ENCODE results near the gene NPHP4. TPM values are rescaled to one million over a fixed set of nuclear protein-coding genes. Genes with fewer than 3 reads are reported as not detected.
"Not testable (repeated sequence)": the region's sequence is repeated elsewhere in the genome, so short reads cannot be mapped to it uniquely, and the experiment has no call there.

The NPHP4 gene
- polyA plus RNA-seq, 4 donors = 1.4 to 10.0 (median 2.8) TPM

DNA sequence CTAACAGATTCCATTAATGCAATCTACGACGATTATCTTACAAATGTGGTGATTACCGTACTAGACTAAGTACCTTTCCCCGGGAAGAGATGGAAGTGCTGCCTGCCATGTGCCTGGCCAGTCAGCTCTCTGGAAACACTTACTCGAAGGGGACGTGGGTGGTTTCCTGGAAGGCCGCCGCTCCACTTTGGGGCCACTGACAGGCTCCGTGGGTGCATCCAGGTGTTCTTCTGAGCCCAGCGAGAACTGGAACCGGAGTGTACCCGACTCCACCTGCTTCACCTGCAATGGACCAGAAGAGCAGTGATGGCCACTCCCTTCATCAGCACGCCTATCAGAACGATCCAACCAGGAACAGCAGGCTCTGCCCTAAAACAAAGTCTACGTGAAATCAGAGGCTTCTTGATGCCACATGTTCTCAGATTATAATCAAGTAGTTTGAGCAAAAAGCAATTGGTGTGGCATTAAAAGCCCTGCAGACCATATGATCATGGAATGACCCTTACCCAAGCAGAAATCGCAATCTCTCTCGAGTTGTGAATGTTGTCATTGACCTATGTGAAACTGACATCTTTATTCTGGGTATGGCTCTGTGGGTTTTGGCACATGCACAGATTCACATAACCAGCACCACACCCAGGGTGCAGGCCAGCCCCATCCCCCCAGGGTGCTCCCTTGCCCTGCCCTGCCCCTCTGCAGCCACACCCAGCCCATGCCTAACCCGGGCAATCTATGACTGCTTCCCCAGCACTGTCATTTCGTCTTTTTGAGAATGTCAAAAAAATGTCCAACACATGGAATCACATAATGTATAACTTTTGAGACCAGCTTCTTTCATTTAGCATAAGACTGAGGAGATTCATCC is 64.5 kb downstream of the NPHP4 start:
- DNase-seq (peak in 1 of 2 donors; percentile 10), FAIRE-seq (no peak)
- H3K36me3 ChIP-seq (ENCODE audit: control insufficient read depth in 3 of 3, insufficient read depth in 2 of 3, low read depth in 1 of 3, low read length in 3 of 3) = peaks cover 0 to 23% (median 0%) of the 10 kb centered on the region in 3 donors
- no peak overlapping the region for H3K27ac ChIP-seq (ENCODE audit: low read depth in 1 of 3, low read length in 2 of 3)
- H3K4me3 ChIP-seq (ENCODE audit: low read depth in 1 of 3, low read length in 3 of 3) = no peak overlapping the region
- no peaks in the 10 kb centered on the region for H3K27me3 ChIP-seq (ENCODE audit: control insufficient read depth in 3 of 3, insufficient read depth in 3 of 3, low read length in 3 of 3)
- no peaks in the 10 kb centered on the region for H3K4me1 ChIP-seq (ENCODE audit: control insufficient read depth in 3 of 3, insufficient read depth in 2 of 3, low read depth in 1 of 3, low read length in 2 of 3)
- H3K9me3 ChIP-seq (ENCODE audit: control insufficient read depth in 2 of 2, insufficient read depth in 1 of 2, low read depth in 1 of 2, low read length in 1 of 2) = peaks cover 0 to 2% of the 10 kb centered on the region in 2 donors
- 83 to 91% (median 87%) methylated on average over 19 of the region's 19 CpGs for WGBS, 3 donors

DNA sequence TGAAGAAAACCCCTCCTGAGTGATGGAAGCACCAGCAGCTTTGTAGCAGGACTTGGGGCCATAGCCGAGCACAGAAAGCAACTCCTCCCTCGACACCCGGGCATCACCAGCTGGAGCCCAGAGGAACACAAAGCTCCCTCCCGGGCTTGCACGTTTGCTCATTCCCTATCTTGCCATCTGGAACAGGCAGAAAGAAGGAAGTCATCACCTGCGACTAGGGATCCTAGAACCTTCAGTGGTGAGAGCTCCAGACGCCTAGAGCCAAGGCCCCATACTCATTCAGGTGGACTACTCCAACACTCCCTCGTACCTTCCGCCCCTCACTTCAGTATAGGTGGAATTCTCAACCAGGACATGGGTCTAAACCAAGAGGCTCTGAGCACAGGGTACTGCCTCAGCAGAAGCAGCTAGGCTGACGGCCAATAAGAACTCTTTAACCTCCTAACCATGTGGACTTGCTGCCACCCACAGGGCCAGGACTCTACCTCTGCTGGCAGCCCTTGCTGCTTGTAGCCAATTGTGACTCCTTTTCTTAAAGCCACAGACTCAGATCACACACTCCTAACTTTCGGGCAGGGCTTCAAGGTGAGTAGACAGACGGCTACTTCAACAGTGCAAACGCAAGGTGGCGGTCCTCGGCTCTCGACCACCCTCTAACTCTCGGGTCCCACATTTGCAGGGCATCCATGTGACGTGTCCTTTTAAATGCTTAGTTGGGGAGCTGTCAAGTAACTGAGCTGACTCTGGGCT is 65.4 kb downstream of the NPHP4 start:
- no peak overlapping the region for H3K27ac ChIP-seq (ENCODE audit: low read depth in 1 of 3, low read length in 2 of 3)
- no peaks in the 10 kb centered on the region for H3K4me1 ChIP-seq (ENCODE audit: control insufficient read depth in 3 of 3, insufficient read depth in 2 of 3, low read depth in 1 of 3, low read length in 2 of 3)
- WGBS, 3 donors = 89 to 92% (median 91%) methylated on average over 18 of the region's 18 CpGs
- no peak overlapping the region for H3K4me3 ChIP-seq (ENCODE audit: low read depth in 1 of 3, low read length in 3 of 3)
- H3K27me3 ChIP-seq (ENCODE audit: control insufficient read depth in 3 of 3, insufficient read depth in 3 of 3, low read length in 3 of 3) = no peaks in the 10 kb centered on the region
- DNase-seq (no peak), FAIRE-seq (no peak)
- peaks cover 0 to 2% of the 10 kb centered on the region in 2 donors for H3K9me3 ChIP-seq (ENCODE audit: control insufficient read depth in 2 of 2, insufficient read depth in 1 of 2, low read depth in 1 of 2, low read length in 1 of 2)
- peaks cover 0 to 20% (median 0%) of the 10 kb centered on the region in 3 donors for H3K36me3 ChIP-seq (ENCODE audit: control insufficient read depth in 3 of 3, insufficient read depth in 2 of 3, low read depth in 1 of 3, low read length in 3 of 3)

DNA sequence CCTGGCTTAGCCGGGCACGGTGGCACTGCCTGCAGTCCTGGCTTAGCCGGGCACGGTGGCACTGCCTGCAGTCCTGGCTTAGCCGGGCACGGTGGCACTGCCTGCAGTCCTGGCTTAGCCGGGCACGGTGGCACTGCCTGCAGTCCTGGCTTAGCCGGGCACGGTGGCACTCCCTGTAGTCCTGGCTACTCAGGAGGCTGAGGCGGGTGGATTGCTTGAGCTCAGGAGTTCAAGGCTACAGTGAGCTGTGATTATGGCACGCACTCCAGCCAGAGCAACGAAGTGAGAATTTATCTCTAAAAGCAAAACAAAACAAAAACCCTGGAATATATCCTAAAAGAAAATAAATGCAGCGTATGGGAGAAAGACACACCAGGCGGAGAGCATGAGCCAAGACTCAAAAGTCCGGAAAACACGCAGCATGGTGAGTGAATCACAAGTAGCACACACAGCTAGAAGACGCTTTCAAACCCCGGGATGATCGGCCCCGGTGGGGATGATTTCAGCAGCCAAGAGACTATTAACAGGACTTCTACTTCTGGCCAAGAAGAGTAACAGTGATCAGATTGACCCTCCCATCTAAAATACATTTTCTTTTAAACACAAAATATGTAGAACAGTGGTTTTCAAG is 69.4 kb downstream of the NPHP4 start:
- not testable (repeated sequence) for H3K9me3 ChIP-seq (ENCODE audit: control insufficient read depth in 2 of 2, insufficient read depth in 1 of 2, low read depth in 1 of 2, low read length in 1 of 2); H3K4me1 ChIP-seq (ENCODE audit: control insufficient read depth in 3 of 3, insufficient read depth in 2 of 3, low read depth in 1 of 3, low read length in 2 of 3); H3K27ac ChIP-seq (ENCODE audit: low read depth in 1 of 3, low read length in 2 of 3); FAIRE-seq; H3K27me3 ChIP-seq (ENCODE audit: control insufficient read depth in 3 of 3, insufficient read depth in 3 of 3, low read length in 3 of 3); H3K4me3 ChIP-seq (ENCODE audit: low read depth in 1 of 3, low read length in 3 of 3); DNase-seq
- 90 to 93% (median 91%) methylated on average over 19 to 21 of the region's 21 CpGs for WGBS, 3 donors
- H3K36me3 ChIP-seq (ENCODE audit: control insufficient read depth in 3 of 3, insufficient read depth in 2 of 3, low read depth in 1 of 3, low read length in 3 of 3) = peaks cover 0 to 21% (median 0%) of the 10 kb centered on the region in 3 donors

DNA sequence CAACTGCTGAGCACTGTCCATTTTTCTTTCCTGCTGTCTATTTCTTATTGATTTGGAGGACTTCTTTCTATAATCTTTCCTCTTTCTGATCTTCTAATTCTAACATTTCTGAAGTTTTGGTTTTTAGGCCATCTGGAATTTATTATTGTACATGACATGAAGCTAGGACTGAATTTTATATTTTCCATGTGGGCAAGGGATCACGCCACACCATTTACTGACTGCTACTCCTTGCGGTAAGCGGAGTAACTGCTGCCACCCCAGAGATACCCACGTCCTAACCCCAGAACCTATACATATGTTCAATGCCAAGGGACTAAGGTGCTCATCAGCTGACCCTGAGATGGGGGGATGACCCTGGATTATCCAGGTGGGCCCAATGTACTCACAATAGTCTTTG is 70.6 kb downstream of the NPHP4 start:
- DNase-seq (no peak), FAIRE-seq (no peak)
- 94 to 97% (median 96%) methylated on average over 4 of the region's 4 CpGs for WGBS, 3 donors
- Histone ChIP-seq H3K36me3 (ENCODE audit: control insufficient read depth in 3 of 3, insufficient read depth in 2 of 3, low read depth in 1 of 3, low read length in 3 of 3) (peaks cover 0 to 11% (median 0%) of the 10 kb centered on the region in 3 donors), H3K4me3 (ENCODE audit: low read depth in 1 of 3, low read length in 3 of 3) (no peak overlapping the region), H3K9me3 (ENCODE audit: control insufficient read depth in 2 of 2, insufficient read depth in 1 of 2, low read depth in 1 of 2, low read length in 1 of 2) (peaks cover 0 to 2% of the 10 kb centered on the region in 2 donors), H3K27me3 (ENCODE audit: control insufficient read depth in 3 of 3, insufficient read depth in 3 of 3, low read length in 3 of 3) (no peaks in the 10 kb centered on the region), H3K4me1 (ENCODE audit: control insufficient read depth in 3 of 3, insufficient read depth in 2 of 3, low read depth in 1 of 3, low read length in 2 of 3) (no peaks in the 10 kb centered on the region), H3K27ac (ENCODE audit: low read depth in 1 of 3, low read length in 2 of 3) (no peak overlapping the region)

DNA sequence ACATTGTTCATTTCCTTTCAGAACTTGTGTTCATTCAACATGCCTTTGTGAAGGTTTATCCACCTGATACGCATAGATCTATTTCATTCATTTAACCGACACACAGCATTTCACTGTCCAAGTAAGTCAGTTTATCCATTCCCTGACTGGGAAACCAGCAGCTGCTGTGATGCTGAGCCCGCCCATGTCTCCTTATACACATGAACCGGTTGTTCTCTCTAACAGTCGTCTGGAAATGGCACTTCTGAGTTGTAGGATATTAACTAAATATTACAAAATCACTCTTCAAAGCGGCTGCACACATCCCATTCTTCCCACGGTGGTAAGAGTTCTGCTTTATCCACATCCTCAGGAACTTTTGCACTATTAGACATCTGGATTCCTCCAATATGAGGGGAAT is 71.1 kb downstream of the NPHP4 start:
- no peaks in the 10 kb centered on the region for H3K27me3 ChIP-seq (ENCODE audit: control insufficient read depth in 3 of 3, insufficient read depth in 3 of 3, low read length in 3 of 3)
- DNase-seq = no peak
- H3K4me3 ChIP-seq (ENCODE audit: low read depth in 1 of 3, low read length in 3 of 3) = no peak overlapping the region
- peaks cover 0 to 10% (median 0%) of the 10 kb centered on the region in 3 donors for H3K36me3 ChIP-seq (ENCODE audit: control insufficient read depth in 3 of 3, insufficient read depth in 2 of 3, low read depth in 1 of 3, low read length in 3 of 3)
- no peaks in the 10 kb centered on the region for H3K4me1 ChIP-seq (ENCODE audit: control insufficient read depth in 3 of 3, insufficient read depth in 2 of 3, low read depth in 1 of 3, low read length in 2 of 3)
- WGBS, 3 donors = 88 to 91% (median 91%) methylated on average over 7 of the region's 7 CpGs
- no peak overlapping the region for H3K27ac ChIP-seq (ENCODE audit: low read depth in 1 of 3, low read length in 2 of 3)
- peaks cover 0 to 2% of the 10 kb centered on the region in 2 donors for H3K9me3 ChIP-seq (ENCODE audit: control insufficient read depth in 2 of 2, insufficient read depth in 1 of 2, low read depth in 1 of 2, low read length in 1 of 2)
- no peak for FAIRE-seq

DNA sequence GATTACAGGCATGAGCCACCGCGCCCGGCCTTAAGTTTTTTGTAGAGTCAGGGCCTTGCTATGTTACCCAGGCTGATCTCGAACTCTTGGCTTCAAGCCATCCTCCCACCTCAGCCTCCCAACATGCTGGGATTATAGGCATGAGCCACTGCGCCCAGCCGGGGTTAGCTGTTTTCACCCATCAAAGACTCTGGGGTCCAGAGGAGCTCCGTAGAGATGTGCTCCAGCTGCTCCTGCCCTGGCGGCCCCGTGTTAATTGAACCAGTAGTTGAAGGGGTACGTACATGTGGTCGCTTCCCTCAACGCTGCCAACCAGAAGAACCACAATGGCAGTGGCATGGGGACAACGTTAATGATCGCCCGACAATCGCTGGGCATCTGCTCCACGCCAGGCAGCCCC is 72.0 kb downstream of the NPHP4 start:
- Histone ChIP-seq H3K4me1 (ENCODE audit: control insufficient read depth in 3 of 3, insufficient read depth in 2 of 3, low read depth in 1 of 3, low read length in 2 of 3) (no peaks in the 10 kb centered on the region), H3K27ac (ENCODE audit: low read depth in 1 of 3, low read length in 2 of 3) (no peak overlapping the region), H3K9me3 (ENCODE audit: control insufficient read depth in 2 of 2, insufficient read depth in 1 of 2, low read depth in 1 of 2, low read length in 1 of 2) (peaks cover 0 to 2% of the 10 kb centered on the region in 2 donors), H3K27me3 (ENCODE audit: control insufficient read depth in 3 of 3, insufficient read depth in 3 of 3, low read length in 3 of 3) (no peaks in the 10 kb centered on the region), H3K36me3 (ENCODE audit: control insufficient read depth in 3 of 3, insufficient read depth in 2 of 3, low read depth in 1 of 3, low read length in 3 of 3) (peaks cover 0 to 10% (median 0%) of the 10 kb centered on the region in 3 donors), H3K4me3 (ENCODE audit: low read depth in 1 of 3, low read length in 3 of 3) (no peak overlapping the region)
- DNase-seq (no peak), FAIRE-seq (no peak)
- WGBS, 3 donors = 93 to 95% (median 95%) methylated on average over 17 of the region's 17 CpGs

DNA sequence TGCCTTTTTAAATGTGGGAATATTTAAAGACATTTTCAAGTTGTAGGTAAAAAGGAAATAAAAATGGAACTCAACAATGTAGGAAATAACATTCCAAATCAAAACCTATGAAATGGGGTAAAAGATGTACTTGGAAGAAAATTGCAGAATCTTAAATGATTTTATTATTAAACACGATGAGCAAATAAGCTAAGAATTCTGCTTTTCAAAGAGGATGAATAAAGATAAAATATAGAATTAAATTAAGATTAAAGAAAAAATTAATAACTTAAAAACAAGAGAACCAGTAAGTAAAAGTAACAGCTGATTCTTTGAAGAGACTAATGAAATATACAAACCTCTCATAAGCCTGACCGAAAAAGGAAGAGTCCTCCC is 74.0 kb downstream of the NPHP4 start:
- no peak for FAIRE-seq
- no peaks in the 10 kb centered on the region for H3K9me3 ChIP-seq (ENCODE audit: control insufficient read depth in 2 of 2, insufficient read depth in 1 of 2, low read depth in 1 of 2, low read length in 1 of 2)
- WGBS, 3 donors = 45 to 69% (median 65%) methylated on average over 2 of the region's 2 CpGs

DNA sequence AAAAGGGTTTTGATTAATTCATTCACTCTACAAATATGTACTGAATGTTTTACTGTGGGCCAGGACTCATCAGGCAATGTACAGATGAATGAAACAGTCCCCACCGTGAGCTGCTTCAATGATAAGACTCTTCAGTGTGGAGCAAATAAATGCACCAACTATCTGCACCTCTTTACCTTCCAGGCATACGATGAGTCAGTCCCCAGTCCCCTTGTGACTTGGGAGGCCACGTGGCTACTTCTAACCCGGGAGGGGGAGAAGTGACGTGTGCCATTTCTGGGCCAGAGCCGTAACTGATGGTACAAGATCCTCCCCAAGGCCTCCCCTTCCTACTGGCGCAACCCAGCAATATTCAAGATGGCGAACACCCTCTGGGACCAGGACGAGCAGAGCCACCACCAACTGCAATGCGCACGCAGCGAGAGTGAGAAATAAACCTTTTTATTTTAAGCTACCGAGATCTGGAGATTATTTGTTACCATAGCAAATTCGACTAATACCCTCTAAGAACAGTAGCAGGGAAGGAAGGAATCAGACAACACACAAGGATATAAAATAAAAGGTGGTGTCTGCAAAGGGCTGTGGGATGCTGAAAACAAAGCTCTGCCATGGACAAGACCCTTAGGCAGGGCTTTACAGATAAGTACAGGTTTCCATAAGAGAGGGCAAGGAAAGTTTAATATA is 74.5 kb downstream of the NPHP4 start:
- Histone ChIP-seq H3K27ac (ENCODE audit: low read depth in 1 of 3, low read length in 2 of 3) (no peak overlapping the region), H3K27me3 (ENCODE audit: control insufficient read depth in 3 of 3, insufficient read depth in 3 of 3, low read length in 3 of 3) (no peaks in the 10 kb centered on the region), H3K4me3 (ENCODE audit: low read depth in 1 of 3, low read length in 3 of 3) (no peak overlapping the region), H3K4me1 (ENCODE audit: control insufficient read depth in 3 of 3, insufficient read depth in 2 of 3, low read depth in 1 of 3, low read length in 2 of 3) (no peaks in the 10 kb centered on the region), H3K36me3 (ENCODE audit: control insufficient read depth in 3 of 3, insufficient read depth in 2 of 3, low read depth in 1 of 3, low read length in 3 of 3) (peaks cover 0 to 10% (median 0%) of the 10 kb centered on the region in 3 donors), H3K9me3 (ENCODE audit: control insufficient read depth in 2 of 2, insufficient read depth in 1 of 2, low read depth in 1 of 2, low read length in 1 of 2) (no peaks in the 10 kb centered on the region)
- DNase-seq (no peak), FAIRE-seq (no peak)
- WGBS, 3 donors = 91 to 93% (median 93%) methylated on average over 14 of the region's 14 CpGs

More for the DNA sequence above, 74.0 kb downstream of the NPHP4 start:
- Histone ChIP-seq H3K27ac (ENCODE audit: low read depth in 1 of 3, low read length in 2 of 3) (no peak overlapping the region), H3K4me1 (ENCODE audit: control insufficient read depth in 3 of 3, insufficient read depth in 2 of 3, low read depth in 1 of 3, low read length in 2 of 3) (no peaks in the 10 kb centered on the region), H3K4me3 (ENCODE audit: low read depth in 1 of 3, low read length in 3 of 3) (no peak overlapping the region), H3K27me3 (ENCODE audit: control insufficient read depth in 3 of 3, insufficient read depth in 3 of 3, low read length in 3 of 3) (no peaks in the 10 kb centered on the region), H3K36me3 (ENCODE audit: control insufficient read depth in 3 of 3, insufficient read depth in 2 of 3, low read depth in 1 of 3, low read length in 3 of 3) (peaks cover 0 to 10% (median 0%) of the 10 kb centered on the region in 3 donors)
- no peak for DNase-seq

Data from small intestine (tissue), 7 donors.